Measurements from ENCODE around the gene PFDN1.

Gene PFDN1

DNA sequence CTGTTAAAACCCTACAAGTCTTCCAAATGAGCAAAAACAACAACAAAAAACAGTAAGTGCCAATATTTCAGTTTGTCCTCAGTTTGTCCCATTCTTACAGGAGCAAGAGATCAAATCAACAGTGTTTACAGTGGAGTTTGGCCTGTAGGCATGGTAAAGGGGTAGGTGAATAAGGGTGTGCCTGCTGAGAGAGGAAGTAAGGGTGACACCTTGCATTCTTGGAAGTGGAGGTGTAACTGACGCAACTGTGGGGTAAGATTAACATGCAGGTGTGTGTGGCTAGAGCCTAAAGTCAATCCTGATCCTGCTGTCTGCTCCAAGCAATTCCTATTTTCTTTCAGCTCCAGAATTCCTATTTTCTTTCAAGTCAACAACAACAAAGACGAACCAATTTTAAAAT, 43.4 kb downstream of the PFDN1 start:
- H3K4me3 ChIP-seq (ENCODE audit: control insufficient read depth, low read depth, low read length) = no peak overlapping the region
- TF ChIP-seq, protein P1, sequence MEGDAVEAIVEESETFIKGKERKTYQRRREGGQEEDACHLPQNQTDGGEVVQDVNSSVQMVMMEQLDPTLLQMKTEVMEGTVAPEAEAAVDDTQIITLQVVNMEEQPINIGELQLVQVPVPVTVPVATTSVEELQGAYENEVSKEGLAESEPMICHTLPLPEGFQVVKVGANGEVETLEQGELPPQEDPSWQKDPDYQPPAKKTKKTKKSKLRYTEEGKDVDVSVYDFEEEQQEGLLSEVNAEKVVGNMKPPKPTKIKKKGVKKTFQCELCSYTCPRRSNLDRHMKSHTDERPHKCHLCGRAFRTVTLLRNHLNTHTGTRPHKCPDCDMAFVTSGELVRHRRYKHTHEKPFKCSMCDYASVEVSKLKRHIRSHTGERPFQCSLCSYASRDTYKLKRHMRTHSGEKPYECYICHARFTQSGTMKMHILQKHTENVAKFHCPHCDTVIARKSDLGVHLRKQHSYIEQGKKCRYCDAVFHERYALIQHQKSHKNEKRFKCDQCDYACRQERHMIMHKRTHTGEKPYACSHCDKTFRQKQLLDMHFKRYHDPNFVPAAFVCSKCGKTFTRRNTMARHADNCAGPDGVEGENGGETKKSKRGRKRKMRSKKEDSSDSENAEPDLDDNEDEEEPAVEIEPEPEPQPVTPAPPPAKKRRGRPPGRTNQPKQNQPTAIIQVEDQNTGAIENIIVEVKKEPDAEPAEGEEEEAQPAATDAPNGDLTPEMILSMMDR (conservative IDR thresholded peaks at IDR 0.05; ENCODE audit: control insufficient read depth, insufficient read depth, low read depth, low read length) = no peak
- no peak for DNase-seq (ENCODE audit: low read depth)

DNA sequence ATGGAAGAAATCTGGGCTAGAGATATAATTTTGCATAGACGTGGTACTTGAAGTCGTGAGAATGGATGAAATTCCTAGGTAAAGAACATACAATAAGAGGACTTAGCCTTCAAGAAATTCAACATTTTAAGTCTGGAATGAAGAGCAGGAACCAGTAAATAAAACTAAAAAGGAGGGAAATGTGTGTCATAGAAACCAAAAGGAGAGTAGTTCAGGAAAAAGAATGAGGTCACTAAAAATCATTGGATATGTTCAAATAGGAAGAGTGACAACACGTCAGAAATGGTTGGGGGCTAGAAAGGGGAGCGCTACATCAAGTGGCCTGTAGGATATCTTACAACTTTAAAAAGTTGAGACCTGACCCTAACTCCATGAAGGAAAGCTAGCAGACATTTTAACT, 44.0 kb downstream of the PFDN1 start:
- no peak for DNase-seq (ENCODE audit: low read depth)
- TF ChIP-seq, protein P1 (conservative IDR thresholded peaks at IDR 0.05; ENCODE audit: control insufficient read depth, insufficient read depth, low read depth, low read length) = no peak
- no peak overlapping the region for H3K4me3 ChIP-seq (ENCODE audit: control insufficient read depth, low read depth, low read length)

DNA sequence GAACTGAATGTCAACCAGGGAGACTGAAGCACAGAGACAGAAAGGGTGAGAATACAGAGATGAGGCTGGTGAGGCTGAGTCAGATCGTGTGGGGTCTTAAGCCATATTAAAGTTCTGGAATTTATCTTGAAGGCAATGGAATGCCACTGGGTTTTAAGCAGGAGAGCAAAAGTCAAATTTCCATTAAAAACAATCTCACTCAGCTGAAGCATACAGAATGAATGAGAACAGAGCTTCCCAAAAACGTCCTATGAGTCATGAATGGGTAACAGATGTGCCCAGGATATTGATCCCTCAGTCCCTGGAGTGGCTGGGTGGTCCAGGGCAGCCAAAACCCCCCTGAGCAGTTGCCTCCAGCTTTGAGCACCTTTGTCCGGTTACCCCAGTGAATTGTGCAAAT, 44.9 kb downstream of the PFDN1 start:
- H3K4me3 ChIP-seq (ENCODE audit: control insufficient read depth, low read depth, low read length) = no peak overlapping the region
- peak; percentile 66 for DNase-seq (ENCODE audit: low read depth)
- TF ChIP-seq, protein P1 (conservative IDR thresholded peaks at IDR 0.05; ENCODE audit: control insufficient read depth, insufficient read depth, low read depth, low read length) = no peak

DNA sequence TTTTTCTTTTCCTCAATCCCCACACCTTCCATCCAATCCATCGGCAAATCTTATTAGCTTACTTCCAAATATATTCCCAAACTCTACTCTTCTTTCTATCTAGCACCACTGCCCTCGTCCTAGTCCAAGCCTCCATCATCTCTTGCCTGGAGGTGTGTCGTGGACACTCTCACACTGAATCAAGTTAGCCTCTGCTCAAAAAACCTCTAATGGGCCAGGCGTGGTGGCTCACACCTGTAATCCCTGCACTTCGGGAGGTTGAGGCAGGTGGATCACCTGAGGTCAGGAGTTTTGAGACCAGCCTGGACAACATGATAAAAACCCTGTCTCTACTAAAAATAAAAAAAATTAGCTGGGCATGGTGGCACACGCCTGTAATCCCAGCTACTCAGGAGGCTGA, 46.2 kb downstream of the PFDN1 start:
- TF ChIP-seq, protein P1 (conservative IDR thresholded peaks at IDR 0.05; ENCODE audit: control insufficient read depth, insufficient read depth, low read depth, low read length) = no peak
- H3K4me3 ChIP-seq (ENCODE audit: control insufficient read depth, low read depth, low read length) = no peak overlapping the region
- DNase-seq (ENCODE audit: low read depth) = no peak

DNA sequence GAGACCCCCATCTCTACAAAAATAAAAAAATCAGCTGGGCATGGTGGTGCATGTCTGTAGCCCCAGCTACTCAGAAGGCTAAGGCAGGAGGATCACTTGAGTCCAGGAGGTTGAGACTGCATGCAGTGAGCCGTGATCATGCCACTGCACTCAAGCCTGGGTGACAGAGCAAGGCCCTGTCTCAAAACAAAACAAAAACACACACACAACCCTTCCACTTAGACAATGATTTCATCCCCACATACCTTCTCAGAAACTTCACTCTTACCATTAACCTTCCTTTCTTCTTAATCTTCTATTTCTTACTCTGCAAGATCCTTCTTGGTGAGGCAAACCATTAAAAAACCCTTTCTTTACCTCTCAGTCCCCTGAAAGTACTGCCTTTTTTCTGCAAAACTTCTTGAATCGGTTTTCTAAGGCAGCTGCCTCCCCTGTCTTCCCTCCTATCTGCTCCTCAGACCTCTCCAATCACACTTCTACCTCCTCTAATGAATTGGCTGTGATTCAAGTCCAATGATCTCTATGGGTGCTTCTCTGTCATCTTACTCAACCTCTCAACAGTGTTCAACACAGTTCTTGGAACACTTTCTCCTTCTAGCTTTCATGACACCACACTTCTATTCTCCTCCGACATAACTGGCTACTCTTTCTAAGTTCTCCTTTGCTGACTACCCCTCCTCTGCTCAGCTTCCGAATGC, 47.3 kb downstream of the PFDN1 start:
- H3K4me3 ChIP-seq (ENCODE audit: control insufficient read depth, low read depth, low read length) = no peak overlapping the region
- TF ChIP-seq, protein P1 (conservative IDR thresholded peaks at IDR 0.05; ENCODE audit: control insufficient read depth, insufficient read depth, low read depth, low read length) = no peak
- DNase-seq (ENCODE audit: low read depth) = no peak

DNA sequence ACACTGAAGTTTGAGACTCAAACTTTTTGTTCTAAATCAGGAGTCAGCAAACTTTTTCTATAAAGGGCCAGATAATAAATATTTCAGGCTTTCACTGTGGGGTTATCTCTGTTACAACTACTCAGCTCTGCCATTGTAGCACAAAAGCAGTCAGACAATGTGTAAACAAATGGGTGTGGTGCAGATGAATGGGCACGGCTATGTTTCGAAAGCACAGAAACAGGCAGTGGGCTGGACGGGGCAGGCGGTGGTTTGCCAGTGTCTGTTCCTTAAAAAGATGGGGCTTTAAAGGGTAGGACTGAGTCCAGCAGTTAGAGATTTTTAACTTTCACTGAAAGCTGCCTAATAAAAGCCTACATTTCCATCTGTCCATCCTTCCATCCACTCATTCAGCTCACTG, 48.9 kb downstream of the PFDN1 start:
- H3K4me3 ChIP-seq (ENCODE audit: control insufficient read depth, low read depth, low read length) = no peak overlapping the region
- TF ChIP-seq, protein P1 (conservative IDR thresholded peaks at IDR 0.05; ENCODE audit: control insufficient read depth, insufficient read depth, low read depth, low read length) = no peak
- DNase-seq (ENCODE audit: low read depth) = peak; percentile 24

Data from fibroblast of mammary gland (primary cell).